GM21576 (cell line): ENCODE data around the gene NOL12.
"Not testable (repeated sequence)": the region's sequence is repeated elsewhere in the genome, so short reads cannot be mapped to it uniquely, and the experiment has no call there.

ENCODE experiments used
- ATAC-seq: cut with Tn5 transposase; IDR thresholded peaks from one replicate; pipeline ENCODE4 v1.9.1; 2021; ENCODE audit warnings: mild to moderate bottlenecking, moderate library complexity; ENCODE audit not compliant: unreplicated experiment

Gene NOL12

DNA sequence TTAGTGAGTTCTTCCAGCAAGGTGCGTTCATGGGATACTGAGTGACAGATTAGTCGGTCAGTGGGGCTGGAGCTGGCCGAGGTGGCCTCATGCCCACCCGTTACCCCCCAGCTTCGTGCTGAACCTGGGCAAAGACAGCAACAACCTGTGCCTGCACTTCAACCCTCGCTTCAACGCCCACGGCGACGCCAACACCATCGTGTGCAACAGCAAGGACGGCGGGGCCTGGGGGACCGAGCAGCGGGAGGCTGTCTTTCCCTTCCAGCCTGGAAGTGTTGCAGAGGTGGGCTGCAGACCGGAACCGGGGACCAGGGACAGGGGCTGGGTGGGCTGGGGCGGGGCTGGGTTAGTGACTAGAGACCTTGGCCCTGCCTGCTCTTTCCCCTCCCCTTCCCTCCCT, 7.8 kb upstream of the NOL12 start:
- no peak for ATAC-seq

DNA sequence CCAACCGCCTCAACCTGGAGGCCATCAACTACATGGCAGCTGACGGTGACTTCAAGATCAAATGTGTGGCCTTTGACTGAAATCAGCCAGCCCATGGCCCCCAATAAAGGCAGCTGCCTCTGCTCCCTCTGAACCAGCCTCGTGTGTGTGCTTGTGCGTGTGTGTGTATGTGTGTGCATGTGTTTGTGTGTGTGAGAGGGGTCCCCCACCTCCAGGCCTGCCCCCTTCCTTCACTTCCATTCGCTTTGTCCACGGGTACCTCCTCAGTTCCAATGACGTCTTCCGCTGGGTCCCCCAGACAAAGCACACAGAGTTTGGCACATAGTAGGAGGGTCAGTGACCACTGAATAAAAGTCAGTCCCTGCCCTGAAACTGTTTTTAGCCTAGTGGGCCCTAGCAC, 6.5 kb upstream of the NOL12 start:
- no peak for ATAC-seq

DNA sequence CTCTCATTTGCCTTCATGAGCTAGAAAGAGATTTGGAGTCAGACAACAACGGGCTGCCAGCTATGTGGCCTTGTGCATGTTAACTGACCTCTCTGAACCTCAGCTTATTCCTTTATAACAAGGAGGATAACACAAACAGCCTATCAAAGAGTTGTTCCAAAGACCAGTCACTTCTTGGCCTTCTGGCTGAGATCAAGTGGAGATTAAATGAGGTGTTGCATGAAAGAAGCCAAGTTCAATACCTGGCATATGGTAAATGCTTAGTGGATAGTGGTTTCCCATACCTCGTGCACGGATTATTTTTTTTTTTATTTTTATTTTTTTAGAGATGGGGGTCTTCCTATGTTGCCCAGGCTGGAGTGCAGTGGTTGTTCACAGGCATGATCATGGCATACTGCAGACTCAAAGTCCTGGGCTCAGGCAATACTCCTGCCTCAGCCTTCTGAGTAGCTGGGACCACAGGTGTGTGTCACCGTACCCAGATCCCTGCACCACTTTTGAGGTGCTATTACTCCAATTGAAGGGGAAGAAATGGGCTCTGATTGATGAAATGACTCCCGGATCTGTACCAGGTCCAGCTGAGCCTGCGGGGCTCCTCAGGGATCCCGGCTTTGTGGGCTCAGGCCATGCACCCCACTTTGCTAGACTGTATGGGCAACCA, 5.8 kb upstream of the NOL12 start:
- no peak for ATAC-seq

DNA sequence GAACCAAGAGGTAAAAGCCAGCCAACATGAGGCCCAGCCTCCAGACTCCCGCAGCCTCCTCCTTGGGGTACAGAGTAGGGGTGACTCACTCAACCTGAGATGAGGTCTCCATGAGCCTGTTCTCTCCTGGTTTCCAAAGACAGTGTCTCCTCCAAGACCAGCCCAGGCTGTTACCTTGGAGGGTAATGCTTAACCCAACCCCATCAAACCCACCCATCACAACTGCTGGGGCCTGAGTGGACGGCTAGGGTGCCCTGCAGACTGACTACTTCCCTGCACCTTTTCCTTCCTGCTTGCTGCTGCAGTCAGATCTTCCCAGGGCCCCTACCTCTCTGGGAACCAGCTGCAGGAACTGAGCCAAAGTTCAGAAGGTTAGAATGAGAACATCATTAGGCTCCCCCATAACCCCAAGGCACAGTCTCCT, 5.1 kb upstream of the NOL12 start:
- no peak for ATAC-seq

DNA sequence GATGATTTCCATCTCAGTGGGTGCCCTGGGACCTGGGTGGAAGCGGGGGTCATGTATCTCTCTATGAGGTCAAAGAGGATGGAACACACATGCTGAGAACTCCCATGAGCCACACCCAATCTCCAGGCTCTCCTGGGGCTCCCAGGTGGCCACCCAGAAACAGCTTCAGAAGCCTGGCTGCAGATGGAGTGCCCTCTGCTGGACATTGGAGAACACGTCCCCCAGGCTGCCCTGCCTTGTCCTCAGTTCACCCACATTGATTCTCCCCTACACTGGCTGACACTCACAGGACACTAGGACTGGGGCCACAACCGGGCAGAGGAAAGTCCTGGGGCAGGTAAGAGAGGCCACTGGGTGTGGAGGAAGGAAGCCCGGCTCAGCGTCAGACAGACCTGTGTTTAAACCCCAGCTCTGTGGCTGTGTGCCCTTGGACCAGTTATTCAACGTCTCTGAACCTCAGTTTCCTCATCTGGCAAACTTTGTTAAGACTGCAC, 4.5 kb upstream of the NOL12 start:
- no peak for ATAC-seq

DNA sequence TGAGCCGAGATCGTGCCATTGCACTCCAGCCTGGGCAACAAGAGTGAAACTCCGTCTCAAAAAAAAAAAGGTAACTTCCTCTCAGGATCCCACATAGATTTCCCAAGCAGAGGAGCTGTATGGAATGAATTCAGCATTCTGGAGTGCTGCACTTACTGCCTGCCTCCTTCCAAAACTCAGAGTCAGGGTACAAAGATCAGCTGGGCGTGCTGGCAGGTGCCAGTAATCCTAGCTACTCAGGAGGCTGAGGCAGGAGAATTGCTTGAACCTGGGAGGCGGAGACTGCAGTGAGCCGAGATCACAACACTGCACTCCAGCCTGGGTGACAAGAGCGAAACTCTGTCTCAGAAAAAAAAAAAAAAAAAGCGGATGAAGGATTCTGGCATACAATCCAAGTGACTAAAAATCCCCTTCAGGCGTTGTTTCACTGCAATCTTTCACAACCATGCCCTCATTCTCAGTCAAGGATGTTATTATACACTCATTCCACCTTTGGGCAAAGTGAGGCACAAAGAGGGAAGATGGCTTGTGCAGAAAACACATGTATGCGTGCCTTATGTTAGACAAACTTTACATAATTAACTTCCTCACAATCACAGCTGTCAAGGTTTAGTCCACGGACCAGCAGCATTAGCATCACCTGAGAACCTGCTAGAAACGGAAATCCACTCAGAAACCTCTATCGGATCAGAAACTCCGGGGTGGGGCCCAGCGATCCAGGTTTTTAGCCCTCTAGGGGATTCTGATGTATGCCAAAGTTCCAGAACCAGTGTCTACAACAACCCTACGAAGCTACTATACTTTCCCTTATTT, 1.1 kb upstream of the NOL12 start:
- no peak for ATAC-seq

DNA sequence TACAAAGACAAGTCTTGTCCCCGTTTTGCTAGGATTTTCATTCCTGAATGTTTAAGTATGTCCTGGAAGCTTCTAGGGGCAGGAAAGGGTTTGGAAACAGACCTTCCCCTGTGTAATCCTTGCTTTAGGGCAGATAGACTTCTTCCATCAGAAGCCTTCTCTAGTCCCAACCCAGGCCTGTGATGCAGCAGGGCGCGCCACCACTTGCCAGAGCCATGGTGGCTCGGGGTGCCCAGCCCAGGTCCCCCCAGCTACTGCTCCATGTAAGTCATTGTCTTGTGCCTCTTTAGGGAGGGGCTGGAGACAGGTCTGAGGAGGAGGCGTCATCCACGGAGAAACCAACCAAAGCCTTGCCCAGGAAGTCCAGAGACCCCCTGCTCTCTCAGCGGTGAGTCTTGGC, 4.3 kb downstream of the NOL12 start:
- no peak for ATAC-seq

DNA sequence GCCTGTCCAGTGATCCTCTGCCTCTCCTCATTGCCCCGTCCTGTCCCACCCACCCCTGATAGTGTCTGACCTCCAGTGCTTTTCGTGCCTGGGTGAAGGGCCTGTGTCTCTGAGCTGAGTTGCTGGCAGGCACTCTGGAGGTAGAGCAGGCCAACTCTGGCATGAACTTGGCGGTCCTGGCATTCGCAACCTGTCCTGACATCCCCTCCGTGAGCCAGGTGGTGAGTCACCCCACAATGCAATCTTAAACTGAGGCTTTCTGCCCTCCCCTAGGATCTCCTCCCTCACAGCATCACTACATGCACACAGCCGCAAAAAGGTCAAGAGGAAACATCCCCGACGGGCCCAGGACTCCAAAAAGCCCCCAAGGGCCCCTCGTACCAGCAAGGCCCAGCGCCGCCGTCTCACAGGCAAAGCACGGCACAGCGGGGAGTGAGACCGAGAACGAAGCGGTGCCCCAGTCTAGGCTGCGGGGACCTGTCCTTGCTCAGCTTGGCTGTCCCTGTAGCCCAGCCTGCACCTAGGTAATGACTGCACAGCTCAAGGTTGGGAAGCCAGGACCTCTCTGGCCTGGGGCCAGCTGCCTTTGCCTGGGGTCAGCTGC, 4.9 kb downstream of the NOL12 start:
- ATAC-seq = no peak

DNA sequence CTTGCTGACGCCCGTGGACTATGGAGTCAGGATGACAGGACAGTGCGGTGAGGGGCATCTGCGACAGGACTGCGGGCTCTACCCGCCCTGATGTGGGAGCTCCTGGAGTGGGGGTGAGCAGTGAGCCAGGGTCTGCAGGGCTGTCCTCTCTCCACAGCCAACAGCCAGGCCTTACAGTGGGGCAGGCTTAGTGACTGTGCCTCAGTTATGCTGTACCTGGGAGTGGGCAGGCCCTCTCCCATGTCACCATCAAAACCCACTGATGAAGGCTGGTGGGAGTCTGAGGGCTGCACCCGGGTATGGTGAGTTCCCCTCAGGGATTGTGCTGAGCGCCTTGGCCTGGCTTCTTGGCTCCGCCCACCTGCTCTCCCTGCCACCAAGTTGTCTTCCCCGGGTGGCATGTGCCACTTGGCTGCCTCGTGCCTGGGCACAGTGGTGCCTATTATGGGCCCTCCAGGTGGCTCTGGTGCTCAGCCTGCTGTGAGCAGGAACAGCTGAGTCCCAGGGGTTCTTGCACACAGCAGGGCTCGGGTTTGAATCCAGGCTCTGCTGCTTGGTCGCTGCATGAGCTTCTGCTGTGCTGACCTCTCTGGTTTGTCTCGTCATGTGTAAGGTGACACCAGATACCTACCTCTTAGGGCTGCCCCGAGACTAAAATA, 6.6 kb downstream of the NOL12 start:
- ATAC-seq = no peak

DNA sequence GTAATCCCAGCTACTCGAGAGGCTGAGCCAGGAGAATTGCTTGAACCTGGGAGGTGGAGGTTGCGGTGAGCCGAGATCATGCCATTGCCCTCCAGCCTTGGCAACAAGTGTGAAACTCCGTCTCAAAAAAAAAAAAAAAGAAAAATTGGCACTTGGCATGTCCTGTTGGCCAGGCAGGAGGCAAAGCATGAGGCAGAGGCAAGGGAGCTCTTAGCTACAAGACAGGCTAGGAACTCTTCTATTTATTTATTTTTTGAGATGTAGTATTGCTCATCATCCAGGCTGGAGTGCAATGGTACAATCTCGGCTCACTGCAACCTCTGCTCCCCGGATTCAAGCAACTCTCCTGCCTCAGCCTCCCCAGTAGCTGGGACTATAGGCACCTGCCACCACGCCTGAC, 8.0 kb downstream of the NOL12 start:
- ATAC-seq = not testable (repeated sequence)

DNA sequence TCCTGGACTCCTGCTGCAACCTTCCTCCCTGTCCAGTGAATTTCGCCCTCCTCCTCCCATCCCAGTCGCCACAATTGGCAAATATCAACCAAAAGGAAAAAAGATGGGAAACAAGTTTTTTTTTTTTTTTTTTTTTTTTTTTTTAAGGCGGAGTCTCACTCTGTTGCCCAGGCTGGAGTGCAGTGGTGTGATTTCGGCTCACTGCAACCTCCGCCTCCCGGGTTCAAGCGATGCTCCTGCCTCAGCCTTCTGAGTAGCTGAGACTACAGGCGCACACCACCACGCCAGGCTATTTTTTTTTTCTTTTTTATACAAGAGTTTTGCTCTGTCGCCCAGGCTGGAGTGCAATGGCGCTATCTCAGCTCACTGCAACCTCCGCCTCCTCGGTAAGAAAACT, 10.1 kb downstream of the NOL12 start:
- ATAC-seq = not testable (repeated sequence)

DNA sequence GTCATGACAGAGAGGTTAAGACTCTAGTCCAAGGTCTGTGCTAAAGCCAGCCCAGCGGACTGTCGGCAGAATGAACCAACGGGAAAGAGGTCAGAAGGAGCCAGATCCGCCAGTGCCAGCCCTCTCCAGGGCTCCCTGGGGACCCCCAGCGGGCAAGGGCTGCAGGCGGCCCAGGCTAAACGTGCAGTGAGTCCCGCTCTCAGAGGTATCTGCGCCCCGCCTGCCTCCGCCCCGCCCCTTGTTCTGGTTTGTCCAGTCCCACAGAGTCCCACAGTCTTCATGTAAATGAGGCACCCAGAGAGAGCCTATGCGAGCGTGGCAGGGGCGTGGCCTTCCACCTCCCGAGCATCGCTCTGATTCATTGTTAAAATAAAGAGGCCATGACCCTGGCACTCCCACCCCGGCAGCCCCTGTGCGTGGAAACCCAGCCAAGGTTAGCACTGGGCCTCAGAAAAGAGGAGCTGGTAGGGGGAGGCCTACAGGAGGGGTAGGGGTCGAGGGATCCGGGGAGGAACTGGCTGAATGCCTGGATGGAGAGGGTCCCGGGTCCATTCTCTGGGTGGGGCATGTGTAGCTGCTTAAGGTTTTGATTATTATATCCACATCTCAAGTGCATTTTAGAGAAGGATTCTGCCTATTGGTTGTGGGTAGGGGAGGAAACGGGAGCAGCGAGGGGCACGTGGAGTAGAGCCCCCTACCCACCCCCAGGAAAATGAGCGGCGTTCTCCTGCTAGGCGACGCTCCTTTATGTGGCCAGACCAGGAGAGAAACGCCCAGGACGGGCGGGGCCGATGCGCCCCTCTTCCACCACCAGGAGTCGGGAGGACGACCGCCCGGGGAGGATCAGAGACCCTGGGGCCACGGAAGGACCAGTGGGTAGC, 10.8 kb downstream of the NOL12 start, which contains the start of gene TRIOBP:
TSS of gene TRIOBP (plus strand) at position 392 of the 881 bp plus-strand sequence. CDS start 4,318 bp downstream, outside the sequence.
- ATAC-seq = peak; percentile 54

DNA sequence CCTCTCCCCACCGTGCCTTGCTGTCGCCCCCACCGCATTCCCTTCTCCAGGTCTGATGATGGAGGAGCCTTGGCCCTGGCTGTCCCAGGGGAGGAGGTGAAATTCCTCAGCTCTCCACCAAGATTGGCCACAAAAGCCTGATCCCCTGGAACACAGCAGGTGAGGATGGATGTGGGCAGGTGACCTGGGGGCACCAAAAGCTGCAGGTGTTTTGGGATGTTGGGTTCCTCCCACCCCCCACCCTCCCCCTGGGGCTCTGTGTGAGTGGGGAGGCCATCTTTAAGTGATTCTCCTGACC, 11.3 kb downstream of the NOL12 start:
- no peak for ATAC-seq

DNA sequence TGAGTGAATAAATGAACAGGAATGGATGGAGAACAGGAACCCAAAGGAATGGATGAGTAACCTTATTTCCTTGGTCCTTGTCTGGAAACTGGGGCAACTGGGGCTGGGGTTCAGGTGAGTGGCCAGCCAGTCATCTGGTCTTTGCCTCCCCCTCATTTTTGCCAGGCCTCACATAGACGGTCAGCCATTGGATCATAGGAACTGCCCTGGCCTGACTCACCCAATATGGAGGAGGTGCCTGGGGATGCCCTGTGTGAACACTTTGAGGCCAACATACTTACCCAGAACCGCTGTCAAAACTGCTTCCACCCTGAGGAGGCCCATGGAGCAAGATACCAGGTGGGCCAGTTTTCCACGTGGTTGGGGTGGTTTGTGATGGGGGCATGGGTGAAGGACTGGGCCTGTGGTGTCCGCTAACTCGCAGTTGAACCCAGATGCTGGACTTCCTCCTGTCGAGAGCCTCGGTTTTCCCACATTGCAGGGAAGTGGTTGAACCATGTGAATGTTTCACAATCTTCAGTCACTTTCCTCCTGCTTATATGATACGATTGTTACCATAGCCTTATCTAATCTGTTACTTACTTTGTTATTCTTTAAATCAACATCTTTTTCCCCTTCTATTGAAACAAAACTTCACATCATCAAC, 15.1 kb downstream of the NOL12 start:
- no peak for ATAC-seq

DNA sequence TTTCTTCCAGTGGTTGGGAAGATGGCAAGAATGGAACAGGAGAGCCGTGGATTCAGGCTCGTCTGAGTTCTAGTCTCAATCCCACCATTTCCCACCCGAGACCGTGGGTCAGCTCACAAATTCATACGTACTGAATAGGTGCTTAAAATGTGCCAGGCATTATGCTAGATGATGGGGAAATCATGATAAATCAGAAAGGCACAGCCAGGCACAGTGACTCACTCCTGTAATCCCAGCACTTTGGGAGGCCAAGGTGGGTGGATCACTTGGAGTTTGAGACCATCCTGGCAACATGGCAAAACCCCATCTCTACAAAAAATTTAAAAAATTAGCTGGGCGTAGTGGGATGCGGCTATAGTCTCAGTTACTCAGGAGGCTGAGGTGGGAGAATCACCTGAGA, 17.8 kb downstream of the NOL12 start:
- no peak for ATAC-seq

DNA sequence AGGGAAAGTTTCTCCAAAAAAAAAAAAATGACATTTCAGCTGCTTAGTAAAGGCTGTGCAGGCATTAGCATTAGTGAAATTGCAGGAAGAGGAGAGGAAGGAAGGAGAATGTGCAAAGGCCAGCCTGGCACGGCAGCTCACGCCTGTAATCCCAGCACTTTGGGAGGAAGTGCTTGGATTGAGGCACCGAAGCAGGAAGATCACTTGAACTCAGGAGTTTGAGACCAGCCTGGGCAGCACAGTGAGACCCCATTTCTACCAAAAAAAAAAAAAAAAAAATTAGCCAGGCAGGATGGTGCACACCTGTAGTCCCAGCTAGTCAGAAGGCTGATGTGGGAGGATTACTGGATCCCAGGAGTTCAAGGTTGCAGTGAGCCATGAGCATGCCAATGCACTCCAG, 18.5 kb downstream of the NOL12 start:
- ATAC-seq = no peak

DNA sequence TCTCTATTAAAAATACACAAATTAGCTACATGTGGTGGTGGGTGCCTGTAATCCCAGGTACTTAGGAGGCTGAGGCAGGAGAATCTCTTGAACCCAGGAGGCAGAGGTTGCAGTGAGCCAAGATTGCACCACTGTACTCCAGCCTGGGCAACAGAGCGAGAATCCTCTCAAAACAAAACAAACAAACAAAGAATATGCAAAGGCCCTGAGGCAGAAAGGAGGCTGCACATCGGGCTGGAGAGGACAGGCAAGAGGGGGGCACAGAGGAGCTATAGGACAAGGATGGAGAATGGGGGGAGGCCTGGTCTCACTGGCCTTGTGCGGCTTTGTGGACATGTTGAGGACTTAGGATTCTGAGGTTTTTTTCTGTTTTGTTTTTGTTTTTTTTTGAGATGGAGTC, 19.1 kb downstream of the NOL12 start:
- no peak for ATAC-seq

DNA sequence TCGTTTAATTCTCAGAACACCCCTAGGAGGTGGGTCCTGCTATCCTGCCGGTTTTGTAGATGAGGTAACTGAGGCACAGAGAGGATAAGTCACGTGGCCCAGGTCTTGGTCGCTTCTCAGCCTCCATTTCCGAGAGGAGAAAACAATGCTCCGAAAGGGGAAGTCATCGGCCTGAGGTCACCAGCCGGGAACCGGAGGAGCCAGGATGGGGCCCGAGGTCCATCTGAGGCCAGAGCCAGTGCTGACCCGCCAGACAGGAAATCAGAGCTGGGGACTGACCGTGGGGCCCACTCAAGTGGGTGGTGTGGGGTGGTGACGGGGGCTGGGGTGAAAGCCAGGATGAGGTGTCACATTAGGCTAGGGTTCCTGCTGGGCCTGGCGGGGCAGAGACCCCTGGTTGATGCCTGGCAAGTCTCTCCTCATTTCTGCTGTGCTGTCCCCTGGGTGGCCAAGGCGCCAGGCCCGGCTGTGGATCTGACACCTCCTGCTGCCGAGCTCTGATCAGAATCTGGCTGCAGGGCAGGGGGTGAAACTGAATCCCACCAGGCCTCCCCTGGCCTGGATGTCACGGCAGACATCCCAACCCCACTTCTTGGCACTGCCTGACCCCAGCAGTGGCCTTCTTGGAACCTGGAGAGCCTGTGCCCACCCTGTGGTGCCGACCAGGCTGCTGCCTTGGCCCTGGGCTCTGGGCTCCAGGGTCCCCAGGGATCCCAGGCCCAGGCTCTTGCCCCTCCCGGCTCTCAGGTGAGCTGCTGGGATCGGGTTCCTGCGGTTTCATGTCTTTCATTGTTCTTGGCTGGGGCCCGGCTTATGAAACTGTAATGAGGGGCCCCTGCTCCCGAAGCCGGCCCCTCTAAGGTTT, 22.7 kb downstream of the NOL12 start:
- no peak for ATAC-seq

DNA sequence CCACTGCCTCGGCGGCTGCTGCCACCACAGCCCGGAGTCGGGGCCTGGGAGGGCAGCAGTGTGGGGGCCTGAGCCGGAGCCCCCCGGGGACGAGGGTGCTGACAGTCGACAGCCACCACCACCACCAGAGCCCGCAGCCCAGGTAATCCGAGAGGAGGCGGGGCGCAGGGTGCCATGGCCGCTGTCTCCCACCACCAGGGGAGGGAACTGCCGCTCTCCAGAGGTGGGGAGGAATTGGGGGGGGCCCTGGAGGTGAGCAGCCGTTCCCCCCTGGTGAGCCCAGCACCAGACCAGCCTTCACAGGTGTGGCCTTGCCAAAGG, 23.3 kb downstream of the NOL12 start:
- ATAC-seq = no peak
